HG02943 (cell line): Measurements from ENCODE around the gene NUP62.
"Not testable (repeated sequence)": the region's sequence is repeated elsewhere in the genome, so short reads cannot be mapped to it uniquely, and the experiment has no call there.

ENCODE experiments used
- ATAC-seq: cut with Tn5 transposase; IDR thresholded peaks from one replicate; pipeline ENCODE4 v1.9.1; 2021; ENCODE audit warnings: mild to moderate bottlenecking, low read depth, moderate library complexity; ENCODE audit not compliant: unreplicated experiment

The NUP62 gene

DNA sequence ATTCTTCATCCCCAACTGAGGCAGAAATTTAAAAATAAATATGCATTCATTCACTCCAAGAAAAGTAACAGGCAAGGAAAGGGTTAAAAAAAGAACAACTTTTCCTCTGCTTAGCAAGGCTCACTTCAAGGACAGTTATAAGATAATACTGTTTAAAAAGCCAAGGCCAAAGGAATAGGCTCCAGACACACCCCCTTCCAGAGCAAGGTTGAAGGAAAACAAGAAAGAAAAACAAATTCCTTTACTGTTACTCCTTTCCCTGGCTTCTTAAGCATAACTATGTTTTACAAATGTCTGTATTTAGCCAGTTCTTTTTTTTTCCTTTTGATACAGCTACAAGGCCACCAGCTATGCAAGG lies 23.2 kb upstream of the NUP62 start:
- ATAC-seq: no peak

DNA sequence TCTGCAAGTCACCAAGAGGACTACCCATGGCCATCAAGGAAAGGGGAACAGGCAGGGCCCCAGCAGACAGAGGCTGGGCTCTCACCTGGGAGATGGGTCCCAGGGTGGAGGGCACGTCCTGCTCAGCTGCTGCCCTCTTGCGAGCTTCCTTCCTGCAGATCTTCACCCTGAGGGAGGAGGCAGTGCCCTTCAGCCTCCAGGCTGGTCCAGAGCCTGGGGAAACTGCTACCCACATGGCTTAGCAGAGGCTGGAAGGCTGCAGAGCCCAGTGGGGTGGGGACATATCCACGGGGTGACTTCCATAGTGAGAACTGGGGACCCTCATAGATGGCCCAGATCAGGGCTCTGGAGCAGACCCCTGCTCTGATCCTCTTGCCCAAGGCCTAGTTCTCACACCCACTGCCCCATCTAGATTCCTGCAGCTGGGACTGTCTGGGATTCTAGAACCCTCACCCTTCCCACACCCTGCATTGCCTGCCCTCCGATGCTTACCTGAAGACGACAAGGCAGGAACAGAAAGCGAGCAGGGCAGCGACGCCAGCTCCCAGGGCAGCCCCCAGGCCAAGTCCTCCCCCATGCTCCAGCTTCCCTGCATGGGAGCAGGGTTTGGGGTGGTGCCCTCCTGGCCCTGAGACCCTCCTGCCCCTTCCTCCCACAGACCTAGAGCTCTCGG lies 22.6 kb upstream of the NUP62 start:
- ATAC-seq: no peak

DNA sequence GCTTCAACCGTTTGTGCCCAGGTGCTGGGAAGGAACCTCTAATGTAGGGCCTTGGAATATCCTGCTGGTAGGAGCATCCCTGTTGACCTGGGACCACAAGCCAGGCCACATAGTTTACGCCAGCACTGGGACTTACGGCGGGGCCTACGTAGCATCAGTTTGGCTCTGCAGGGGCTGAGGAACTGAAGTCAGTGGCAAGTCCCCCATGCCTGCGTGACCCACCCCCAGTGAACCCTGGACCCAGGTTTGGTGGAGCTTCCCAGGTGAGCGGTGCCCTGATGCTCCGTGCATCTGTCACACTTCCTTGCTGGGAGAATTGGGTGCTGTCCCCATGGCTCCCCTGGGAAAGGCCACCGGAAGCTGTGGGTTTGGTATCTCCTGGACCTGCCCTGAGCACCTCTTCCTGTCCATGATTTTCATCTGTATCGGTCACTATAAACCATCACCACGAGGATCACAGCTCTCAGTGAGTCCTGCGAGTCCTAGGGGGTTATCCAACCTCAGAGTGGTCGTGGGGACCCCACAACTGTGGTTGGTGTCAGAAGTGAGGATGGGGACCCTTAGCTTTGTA lies 21.7 kb upstream of the NUP62 start:
- no peak for ATAC-seq

DNA sequence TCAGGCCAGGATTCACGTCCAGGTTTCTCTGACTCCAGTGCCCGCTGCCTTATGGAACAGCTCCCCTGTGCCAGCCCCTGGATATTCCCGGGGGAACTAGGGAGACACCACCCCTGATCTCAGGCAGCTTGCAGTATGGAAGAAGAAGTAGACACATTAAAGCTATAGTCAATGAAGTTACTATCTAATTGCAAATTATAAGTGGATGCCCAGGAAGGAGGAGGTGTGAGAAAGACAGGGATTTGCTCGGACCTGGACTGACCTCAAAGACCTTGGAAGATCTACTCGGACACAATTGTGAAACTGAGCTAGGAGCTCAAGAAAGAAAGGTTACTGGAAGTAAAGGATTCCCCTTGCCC lies 21.3 kb upstream of the NUP62 start:
- no peak for ATAC-seq

DNA sequence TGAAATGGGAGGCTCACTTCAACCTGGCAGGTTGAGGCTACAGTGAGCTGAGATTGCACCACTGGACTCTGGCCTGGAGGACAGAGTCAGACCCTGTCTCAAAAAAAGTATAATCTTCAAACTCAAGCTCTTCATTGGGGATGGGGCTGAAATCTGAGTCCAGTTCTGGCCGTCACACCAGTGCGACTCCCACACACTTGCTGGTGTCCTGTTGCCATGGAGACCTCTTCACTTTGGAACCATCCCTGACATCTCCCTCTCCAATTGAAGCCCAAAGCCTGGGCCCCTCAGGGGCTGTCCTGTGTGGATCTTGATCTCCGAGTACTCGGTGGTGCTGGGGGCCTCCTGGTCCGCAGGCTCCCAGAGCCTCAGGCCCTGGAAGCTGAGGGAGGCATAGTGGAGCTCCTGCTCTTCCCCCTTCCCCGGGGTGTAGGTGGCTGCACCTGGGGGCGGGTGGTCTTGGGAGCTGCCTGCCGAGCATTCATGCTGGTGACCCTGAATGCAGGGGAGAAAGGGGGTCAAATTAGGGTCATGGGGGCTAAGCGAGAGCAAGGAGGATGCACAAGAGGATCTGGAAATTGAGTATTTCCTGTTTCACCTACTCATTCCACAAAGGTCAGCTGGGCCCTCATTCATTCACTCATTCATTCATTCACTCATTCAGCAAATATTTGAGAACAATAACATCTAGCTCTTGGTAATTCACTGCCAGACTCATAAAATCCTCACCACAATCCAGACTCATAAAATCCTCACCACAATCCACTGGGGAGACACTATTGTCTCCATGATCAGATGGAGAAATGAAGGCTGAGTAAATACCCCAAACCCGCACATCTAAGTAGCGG lies 20.7 kb upstream of the NUP62 start:
- no peak for ATAC-seq

DNA sequence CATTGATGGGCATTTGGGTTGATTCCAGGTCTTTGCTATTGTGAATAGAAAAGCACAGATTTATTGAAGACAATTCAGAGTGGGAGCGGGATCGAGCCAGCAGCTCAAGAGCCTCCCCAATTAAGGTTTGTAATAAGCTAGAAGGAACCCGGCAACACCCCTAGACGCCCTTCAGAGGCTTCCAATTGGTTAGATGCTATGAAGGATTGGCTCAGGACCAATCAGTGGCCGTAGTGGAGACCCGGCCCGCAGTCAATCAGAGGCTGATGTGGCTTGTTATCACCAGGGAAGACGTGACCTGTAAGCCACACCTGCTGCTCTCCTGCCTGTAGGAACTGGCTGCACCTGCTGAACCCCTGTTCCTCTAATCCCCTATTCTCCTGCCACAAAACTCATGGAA lies 17.1 kb upstream of the NUP62 start:
- ATAC-seq: no peak

DNA sequence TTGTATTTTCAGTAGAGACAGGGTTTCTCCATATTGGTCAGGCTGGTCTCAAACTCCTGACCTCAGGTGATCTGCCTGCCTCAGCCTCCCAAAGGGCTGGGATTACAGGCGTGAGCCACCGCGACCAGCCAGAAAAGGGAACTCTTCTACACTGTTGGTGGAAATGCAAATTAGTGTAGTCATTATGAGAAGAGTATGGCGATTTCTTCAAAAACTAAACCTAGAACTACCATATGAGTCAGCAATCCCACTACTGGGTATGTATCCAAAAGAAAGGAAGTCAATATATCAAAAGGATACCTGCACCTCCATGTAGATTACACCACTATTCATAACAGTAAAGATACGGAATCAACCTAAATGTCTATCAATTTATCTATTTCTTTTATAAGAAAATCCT lies 15.3 kb upstream of the NUP62 start:
- ATAC-seq: not testable (repeated sequence)

DNA sequence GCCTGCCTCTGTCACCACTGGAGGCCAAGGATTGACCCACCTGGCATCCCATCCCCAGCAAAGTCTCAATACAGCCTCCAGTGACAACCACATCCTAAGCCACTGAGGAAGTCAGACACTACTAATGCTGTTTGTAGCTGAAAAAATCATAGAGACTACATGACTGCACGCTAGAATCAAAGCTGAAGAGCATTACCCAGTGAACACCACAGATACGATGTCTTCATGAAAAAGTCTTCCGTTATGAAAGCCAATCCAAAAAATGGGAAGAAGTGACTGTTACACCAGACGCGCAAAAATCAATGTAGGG lies 11.1 kb upstream of the NUP62 start:
- ATAC-seq: no peak

DNA sequence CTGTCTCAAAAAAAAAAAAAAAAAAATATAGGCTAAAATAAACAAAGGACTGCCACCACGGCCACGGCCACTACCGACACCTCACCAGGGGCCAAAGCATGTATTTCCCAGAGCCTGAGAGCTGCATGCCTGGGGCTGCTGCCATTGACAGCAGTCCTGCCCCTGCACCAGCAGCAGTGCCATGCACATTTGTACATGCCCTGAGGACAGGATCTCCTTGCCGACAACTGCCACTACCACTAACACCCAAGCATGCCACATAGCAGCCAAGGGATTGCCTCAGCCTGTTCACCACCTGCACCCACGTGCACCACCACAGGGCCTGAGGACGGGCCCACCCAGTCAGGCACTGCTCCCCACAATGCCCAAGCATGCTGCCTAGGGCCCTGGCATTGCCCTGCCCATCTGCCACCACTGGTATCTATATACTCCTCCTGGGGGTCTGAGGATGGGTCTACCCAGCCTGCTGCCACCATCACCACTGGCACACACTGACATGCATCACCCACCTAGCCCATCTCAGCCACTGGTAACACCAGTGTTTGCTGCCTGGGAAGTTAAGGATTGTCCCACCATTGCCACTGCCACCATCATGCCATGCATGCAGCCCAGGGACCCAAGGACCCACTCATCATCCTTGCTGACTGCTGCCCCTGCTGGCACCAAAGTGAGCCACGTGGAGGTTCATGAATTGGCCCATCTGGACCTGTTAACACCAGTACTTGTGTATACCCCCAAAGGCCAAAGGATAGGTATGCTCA lies 10.6 kb upstream of the NUP62 start:
- ATAC-seq: no peak

DNA sequence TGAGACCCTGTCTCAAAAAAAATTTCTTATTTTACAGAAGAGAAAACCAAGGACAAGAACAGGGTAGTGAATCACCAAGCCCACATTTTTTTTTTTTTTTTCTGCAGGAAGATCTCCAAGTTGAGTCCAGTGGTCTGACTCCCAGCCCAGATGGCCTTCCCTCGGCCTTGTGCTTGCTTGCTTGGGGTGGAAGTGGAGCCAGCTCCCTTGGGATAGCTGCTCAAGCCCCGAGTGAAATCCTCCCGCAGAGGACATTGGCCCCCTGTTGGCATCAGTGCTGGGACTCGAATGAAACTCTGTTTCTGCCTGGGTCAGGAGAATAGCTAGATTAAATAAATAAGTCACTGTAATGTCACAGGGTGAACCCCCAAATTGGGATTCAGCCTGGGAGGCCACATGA lies 9.4 kb upstream of the NUP62 start:
- ATAC-seq: no peak

DNA sequence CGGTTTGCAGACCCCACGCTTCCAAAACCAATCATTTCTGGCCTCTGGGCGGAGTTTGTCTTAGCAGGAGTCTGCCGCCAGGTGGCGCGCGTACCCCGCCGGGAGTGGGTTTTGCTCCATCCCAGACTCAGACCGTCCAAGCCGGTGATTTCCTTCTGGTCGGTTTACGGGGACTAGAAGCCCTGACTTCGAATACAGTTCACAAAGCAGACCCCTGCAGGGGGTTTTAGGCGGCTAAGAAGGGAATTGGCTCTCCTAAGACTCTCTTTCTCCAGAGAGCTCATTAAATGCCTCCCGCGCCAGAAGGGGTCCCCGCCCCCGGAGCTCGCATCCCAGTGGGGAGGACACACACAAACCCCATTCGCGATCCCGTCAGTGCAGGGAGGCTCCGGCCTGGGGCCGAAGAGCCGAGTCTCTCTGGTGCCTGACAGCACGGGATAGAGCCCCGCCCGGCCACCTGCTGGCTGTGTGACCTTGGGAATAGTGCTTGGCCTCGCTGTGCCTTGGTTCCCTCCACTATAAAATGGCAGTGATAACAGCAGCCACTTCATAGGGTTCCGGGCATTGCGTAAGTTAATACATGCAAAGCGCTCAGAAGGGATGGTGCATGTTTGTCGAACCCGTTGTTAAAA lies 8.6 kb upstream of the NUP62 start:
- ATAC-seq: no peak

DNA sequence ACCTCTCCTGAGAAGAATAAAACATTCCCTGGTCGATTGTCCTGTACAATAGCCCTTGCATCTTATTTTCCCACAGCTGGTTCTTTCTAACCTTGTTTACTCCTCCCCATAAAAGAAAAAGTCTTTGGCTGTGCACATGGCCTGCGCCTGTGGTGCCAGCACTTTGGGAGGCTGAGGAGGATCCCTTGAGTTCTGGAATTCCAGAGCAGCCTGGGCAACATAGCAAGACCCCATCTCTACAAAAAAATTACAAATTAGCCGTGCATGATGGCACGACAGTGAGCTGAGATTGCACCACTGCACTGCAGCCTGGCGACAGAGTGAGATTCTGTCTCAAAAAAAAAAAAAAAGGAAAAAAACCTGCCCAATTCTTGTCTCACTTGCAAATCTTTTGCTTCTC lies 7.2 kb upstream of the NUP62 start:
- ATAC-seq: no peak

DNA sequence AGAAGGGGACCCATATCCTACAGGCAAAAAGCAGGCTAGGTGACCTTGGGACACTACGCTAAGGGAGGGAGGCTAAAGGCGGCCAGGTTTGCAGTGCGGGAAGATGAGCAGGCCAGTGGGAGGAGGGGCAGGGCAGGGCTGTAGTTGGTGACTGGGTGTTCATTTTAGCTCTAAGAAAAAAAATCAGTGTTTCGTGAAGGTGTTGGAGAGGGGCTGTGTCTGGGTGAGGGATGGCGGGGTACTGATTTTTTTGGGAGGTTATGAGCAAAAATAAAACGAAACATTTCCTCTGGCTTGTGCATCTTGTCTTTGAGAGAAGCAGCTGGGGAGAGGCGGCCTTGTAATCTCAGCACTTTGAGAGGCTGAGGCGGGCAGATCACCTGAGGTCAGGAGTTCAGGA lies 4.3 kb upstream of the NUP62 start:
- ATAC-seq: no peak

DNA sequence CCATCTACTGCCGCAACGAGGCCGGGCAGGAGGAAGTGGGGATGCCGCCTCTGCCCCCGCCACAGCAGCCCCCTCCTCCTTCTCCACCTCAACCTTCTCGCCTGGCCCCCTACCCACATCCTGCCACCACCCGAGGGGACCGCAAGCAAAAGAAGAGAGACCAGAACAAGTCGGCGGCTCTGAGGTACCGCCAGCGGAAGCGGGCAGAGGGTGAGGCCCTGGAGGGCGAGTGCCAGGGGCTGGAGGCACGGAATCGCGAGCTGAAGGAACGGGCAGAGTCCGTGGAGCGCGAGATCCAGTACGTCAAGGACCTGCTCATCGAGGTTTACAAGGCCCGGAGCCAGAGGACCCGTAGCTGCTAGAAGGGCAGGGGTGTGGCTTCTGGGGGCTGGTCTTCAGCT lies 3.4 kb upstream of the NUP62 start:
- no peak for ATAC-seq

DNA sequence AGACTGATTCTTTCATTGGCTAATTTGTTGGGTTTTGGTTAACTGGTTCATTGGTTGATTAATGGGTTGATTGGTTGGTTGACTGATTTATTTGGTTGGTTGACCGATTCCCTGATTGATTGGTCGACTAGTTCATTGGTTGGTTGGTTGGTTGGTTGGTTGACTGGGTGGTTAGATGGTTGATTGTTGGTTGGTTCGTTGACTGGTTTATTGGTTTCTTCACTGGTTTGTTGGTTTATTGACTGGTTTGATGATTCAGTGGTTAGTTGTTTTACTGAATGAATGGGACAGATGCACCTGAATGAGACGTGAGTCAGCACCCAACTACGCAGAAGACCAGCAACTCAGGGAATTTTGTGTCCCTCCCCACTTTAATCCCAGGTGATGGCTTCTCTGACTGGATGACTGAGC lies 2.7 kb upstream of the NUP62 start:
- ATAC-seq: no peak

DNA sequence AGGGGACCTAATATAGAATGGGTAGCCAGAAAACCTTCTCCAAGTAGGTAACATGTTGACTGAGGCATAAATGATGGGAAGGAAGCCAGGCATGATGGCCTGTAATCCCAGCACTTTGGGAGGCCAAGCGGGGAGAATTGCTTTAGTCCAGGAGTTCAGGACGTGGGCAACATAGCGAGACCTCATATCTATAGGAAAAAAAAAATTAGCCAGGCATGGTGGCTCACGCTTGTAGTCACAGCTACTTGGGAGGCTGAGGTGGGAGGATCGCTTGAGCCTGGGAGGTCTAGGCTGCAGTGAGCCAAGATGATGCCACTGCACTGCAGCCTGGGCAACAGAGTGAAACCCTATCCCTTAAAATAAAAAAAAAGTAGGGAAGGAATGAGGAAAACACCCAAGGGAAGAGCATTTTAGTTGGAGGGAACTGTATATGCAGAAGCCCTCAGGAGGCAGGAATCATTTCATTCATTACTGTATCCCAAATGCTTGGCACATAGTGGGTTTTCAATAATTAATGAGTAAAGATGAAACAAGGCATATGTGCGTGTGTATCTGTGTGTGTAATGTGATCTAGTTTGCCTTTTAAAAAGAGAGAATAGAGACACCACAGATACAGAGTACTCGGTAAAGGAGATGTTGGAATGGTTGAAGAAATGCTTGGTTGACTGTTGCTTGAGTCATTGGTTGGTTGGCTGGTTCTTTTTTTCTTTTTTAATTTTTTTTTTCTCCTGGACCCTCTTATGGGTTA lies 2.2 kb upstream of the NUP62 start:
- no peak for ATAC-seq

DNA sequence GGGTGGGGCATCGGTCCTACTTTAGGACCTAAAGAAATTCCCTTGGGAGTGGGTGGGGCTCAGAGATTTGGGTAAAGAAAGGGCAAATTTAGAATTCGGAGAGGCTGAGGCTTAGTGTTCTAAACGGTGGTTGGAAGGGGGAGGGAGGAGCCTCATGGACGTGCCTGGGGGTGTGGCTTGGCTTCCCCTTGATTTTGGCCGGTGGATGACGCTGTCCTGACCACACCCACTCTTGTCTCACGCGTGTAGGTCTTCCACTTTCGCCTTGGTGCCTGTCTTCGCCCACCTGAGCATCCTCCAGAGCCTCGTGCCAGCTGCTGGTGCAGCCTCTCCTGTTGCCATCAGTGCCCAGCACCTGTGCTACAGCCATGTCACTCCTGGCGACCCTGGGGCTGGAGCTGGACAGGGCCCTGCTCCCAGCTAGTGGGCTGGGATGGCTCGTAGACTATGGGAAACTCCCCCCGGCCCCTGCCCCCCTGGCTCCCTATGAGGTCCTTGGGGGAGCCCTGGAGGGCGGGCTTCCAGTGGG lies 1.2 kb upstream of the NUP62 start:
- ATAC-seq: no peak

DNA sequence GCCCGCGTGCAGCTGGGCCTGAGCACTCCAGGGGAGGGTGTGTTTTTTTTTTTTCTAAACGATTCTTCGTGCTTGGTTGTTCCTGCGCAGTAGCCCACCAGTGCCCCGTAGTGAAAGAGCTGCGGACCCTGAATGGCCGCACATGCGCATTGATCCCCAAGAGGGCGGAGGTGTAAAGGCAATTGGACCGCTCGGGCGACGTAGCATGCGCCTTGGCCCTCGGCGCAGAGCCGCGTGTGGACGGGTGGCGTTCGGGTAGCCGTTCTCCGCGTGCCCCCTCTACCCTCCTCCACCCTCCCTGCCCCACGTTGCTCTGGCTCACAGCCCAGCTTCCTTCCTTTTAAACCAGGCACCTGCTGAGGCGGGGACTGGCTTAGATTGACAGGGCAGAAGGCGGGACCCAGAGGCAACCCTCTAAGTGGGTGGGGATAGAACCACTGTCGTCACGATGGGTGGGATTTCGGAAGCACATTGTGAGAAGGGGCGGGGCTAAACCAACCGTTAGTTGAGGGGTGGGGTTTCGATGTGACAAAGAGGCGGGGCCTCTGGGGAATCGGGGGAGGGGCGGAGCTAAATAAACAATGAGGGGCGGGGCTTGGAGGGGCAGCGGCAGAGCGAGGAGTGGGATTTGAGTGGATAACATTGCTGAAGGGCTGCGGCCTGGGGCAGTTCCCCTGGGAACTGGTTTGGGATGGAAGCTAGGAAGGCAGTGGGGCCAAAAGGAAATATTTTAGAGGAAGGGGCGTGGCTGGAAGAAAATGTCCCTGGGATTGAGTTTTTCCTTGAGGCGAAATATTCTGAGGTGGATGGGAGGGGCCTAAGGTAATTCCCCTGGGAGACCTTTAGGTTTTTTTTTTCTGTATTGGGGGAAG lies 543 bp upstream of the NUP62 start:
- ATAC-seq: peak; percentile 55
